Stimulated activated CD4-positive, alpha-beta T cell treated with anti-CD3 and anti-CD28 coated beads, TNF-alpha, amount 100 ng/mL, for 48 hours (primary cell): ENCODE measurements around the gene IRX4.
"Not testable (repeated sequence)": the region's sequence is repeated elsewhere in the genome, so short reads cannot be mapped to it uniquely, and the experiment has no call there.

Source experiments
- DNase-seq, 3 donors: peaks; one replicate each; pipeline ENCODE4 v3.0.0-alpha.2; 2020; ENCODE audit warnings: low read depth in 3 of 3

The IRX4 gene

DNA sequence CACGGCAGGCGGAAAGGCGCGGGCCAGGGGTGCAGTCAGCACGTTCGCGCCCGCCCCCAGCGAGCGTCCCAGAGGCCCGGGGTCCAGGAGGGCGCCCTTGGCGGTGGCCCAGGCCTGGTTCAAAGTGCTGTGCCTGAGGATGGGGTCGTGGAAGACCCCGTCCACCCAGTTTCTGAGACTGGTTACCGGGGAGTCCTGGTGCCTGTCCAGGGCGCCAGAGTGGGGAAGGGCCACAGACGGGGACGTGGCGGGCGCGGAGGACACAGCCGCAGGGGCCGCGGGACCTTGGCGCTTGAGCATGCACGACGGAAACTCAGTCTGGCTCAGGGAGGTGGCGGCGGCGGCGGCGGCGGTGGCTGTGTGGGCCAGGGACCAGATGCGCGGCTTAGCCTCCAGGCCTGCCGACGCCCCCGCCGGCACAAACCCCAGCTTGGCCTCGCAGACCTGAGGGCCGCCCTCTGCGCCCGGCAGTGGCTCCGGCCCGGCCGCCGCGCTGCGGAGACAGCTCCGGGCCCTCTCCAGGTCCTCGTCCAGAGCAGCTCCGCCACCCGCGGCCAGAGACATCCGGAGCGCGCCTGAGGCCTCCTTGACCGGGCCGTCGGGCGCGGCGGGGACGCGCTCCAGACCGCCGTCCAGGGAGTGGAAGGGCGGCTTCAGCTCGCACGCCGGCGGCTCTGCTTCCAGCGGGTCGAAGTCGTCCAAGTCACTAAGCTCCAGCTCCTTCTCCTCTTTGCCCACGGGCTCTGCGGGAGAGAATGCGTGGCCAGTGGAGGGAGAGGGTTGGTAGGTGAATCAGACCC, 4.5 kb downstream of the IRX4 start:
- DNase-seq: no peak

- no peak for DNase-seq
Observed at GRCh38 chr5:1877103-1878049, 5.3 kb downstream of the IRX4 start.

GRCh38 chr5:1876660-1877064, 6.1 kb downstream of the IRX4 start:
- DNase-seq: no peak

DNA sequence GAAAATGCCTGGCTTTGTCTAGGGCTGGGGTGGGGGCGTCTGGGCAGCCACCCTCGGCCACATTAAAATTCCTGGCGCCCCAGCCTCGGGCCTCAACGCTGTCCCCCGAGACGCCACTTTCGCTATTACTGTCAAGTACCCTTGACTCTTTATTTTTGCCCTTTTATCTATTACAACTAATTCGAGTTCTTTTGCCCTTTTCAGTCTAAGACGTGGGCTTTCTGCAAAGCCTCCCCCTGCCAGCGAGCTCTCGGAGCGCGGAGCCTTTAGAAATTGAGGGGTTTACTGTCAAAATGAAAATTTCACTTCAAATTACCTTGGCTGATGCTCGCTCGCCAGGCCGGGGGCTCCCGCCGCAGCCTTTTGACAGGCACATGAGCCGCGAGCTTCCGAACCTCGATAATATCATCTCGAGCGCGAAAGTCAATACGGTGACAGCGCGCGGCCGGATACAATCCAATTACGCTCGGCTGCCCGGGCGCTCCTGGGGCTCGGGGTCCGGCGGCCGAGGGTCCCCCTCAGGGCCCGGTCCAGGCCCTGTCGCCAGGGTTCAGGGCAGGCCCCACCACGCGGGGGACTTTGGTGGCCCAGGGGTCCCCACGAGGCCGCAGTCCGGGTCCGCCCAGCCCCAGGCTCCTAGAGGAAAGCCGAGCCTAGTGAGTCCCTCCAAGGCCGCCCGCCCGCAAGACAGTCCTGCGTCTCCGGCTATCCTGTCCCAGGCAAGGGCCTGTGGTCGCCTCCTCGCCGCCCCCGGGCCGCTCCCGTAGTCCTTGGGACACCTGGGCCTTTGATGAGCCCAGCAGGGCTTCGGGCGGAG, 6.7 kb downstream of the IRX4 start:
- no peak for DNase-seq

GRCh38 chr5:1875281-1875842, 7.4 kb downstream of the IRX4 start:
- no peak for DNase-seq

DNA sequence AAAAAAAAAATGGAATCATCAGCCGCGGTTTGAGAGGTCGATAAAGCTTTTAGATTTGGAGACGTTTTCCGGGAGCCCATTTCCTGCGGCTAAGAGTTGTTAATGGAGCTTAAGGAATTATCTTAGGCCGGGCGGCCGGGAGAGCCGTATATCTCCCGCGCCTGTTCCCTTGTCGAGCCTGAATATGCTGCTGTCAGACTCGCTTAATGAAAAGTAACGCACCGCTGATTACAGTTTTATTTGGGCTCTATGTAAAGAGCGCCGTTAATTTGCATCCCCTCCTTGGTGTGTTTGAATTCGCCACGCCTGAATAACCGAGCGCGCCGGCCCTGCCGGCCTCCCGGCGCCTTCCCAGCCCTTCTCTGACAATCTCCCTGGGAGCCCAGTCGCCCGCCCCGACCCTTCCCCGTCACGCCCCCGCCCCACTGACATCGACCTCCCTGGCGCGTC, 7.9 kb downstream of the IRX4 start:
- no peak for DNase-seq

DNA sequence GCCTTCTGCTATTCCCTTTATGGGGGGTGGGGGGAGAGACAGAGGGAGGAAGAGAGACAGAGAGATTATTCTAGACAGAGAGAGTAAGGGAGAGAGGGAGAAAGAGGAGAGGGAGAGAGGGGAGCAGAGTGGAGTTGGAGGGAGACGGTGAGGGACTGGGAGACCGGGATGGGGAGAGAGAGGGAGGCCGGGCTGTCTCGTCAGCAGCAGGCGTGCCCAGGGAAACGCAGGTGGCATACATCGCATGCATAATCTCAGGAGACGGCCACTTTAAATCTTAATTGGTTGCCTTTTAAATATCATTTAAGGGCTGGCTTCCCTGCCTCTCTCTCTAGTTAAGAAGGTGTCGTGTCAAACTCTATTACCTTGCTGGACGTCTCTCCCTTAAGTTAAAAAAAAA, 8.4 kb downstream of the IRX4 start:
- DNase-seq: no peak

GRCh38 chr5:1873243-1873959, 9.3 kb downstream of the IRX4 start:
- DNase-seq: no peak

DNA sequence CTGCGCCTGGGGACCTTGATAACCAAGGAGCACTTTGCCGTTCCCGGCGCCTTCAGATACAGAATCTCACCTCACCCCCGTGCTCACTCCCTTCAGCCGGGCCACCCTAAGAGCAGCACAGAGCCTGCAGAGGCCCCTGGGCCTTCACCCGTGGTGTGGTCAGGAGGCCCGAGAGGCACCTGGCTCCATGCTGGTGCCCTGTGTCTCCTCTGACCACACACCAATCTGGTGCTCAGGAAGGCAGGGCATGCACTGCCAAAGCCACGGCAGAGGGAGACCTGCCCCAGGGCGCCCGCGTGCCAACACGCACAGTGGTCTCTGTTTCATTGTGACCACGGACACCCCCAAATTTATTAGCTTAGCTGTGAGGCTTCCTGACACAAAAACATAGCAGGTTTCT, 11.3 kb downstream of the IRX4 start:
- DNase-seq: no peak

GRCh38 chr5:1870435-1871272, 12.1 kb downstream of the IRX4 start:
- DNase-seq: not testable (repeated sequence)

- no peak for DNase-seq
Observed at GRCh38 chr5:1868886-1869475, 13.7 kb downstream of the IRX4 start.

- DNase-seq: no peak
Observed at GRCh38 chr5:1867815-1868143, 14.9 kb downstream of the IRX4 start.

- no peak for DNase-seq
Observed at GRCh38 chr5:1867114-1867814, 15.5 kb downstream of the IRX4 start.

DNA sequence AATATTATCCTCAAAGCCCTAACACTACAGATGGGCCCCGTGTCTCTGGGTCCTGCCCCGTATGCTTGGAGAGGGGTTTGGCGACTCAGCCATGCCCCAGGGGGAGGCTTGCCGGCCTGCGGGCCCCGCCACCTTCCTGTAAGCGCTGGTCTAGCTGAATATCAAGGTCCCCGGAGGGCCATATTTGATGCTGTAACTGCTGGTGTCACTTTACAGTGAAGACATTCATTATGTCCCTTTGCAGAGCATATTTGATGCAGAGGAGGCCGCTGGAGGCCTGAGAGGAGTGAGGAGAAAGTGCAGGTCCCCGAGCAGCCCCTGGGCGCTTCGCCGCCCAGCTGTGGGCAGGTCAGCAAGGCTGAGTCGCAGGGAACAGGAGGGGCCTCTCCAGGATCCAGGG, 16.8 kb downstream of the IRX4 start:
- no peak for DNase-seq

- DNase-seq: no peak
Observed at GRCh38 chr5:1865486-1865885, 17.2 kb downstream of the IRX4 start.

DNA sequence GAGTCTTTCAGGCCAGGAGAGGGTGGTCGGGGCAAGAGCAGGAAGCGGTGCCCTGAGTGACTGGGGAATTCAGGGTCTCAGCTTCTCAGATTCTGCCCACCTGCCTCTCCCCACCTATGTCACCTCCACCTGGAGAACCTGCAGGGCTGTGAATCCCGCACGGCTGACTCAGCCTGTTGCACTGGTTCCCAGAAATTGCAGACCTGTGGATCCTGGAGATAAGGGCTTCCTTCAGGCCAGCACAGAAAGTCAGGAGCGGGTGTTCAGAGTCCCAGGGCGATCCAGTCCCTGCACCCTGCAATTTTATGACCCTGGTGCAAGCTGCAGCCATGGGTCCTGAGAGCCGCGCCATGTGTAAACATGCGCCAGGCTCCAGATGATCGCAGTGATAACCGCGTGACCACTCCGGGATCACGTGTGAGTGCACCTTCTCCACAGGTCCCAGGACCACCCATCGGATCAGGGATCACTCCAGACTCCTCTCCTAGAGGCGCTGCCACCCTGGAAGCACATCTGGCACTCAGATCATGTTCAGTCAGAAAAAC, 17.8 kb downstream of the IRX4 start:
- DNase-seq: no peak

- no peak for DNase-seq
Observed at GRCh38 chr5:1860949-1861348, 21.8 kb downstream of the IRX4 start.

DNA sequence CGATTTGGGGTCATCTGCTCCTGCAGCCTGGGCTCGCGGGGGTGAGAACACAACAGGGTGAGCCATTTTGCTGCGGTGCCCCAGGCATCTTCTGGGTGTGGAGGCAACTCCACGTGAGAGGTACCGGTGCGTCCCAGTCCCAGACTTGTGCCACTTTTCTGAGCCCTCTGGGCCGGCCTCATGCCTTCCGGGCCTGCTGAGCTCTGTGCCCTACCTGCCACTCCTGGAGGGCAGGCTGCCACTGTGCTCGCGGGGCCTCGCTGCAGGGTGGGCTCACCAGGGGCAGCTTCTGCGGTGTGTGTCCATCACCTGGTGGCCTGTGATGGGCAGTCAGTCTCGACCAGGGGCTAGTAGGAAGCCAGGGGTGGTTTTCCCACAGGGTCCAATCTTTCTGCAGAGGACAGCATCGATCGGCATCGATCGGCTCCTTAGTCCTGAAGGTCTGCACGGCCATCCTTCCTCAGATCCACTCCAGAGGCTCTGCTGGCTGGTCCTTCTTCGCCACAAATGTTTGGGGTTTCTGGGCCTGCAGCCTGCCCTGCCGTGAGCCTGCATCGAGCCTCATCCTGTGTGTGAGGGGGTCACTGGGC, 22.6 kb downstream of the IRX4 start:
- DNase-seq: no peak
